SK-N-SH treated with all-trans-retinoic acid at 6 μM for 48 hours (cell line): ENCODE data around the gene CNTN4.

ENCODE experiments used
- ATAC-seq: fragments of 200-7000 bp; cut with Tn5 transposase; 3 replicates; pipeline ENCODE4 v1.9.1; 2020; ENCODE audit warnings: mild to moderate bottlenecking, moderate library complexity
- ARNTL ChIP-seq: fragments of 450-650 bp; formaldehyde crosslinking; IDR thresholded peaks from 2 replicates; pipeline ENCODE4 v1.5.0; 2020; ENCODE audit warnings: low read depth, mild to moderate bottlenecking, moderate library complexity, borderline replicate concordance
- BACH2 ChIP-seq: fragments of 250-450 bp; sonication (Bioruptor Pico); IDR thresholded peaks from 2 replicates; pipeline ENCODE4 v1.9.0; 2021; ENCODE audit warnings: mild to moderate bottlenecking, borderline replicate concordance
- CREB5 ChIP-seq: fragments of 250-450 bp; sonication (Bioruptor Pico); IDR thresholded peaks from 2 replicates; pipeline ENCODE4 v1.5.1; 2020; ENCODE audit warnings: low read depth, mild to moderate bottlenecking, moderate library complexity
- CSDC2 ChIP-seq: fragments of 250-450 bp; sonication (Bioruptor Pico); IDR thresholded peaks from 2 replicates; pipeline ENCODE4 v1.5.0; 2020; ENCODE audit warnings: mild to moderate bottlenecking, moderate library complexity
- GLIS3 ChIP-seq: fragments of 250-450 bp; sonication (Bioruptor Pico); IDR thresholded peaks from 2 replicates; pipeline ENCODE4 v1.5.0; 2020; ENCODE audit warnings: mild to moderate bottlenecking, moderate library complexity
- PPARA ChIP-seq: fragments of 250-450 bp; sonication (Bioruptor Pico); IDR thresholded peaks from 2 replicates; pipeline ENCODE4 v1.5.0; 2020; ENCODE audit warnings: mild to moderate bottlenecking, borderline replicate concordance
- RARB ChIP-seq: fragments of 250-450 bp; sonication (Bioruptor Pico); IDR thresholded peaks from 2 replicates; pipeline ENCODE4 v1.8.0; 2021; ENCODE audit warnings: mild to moderate bottlenecking, moderate library complexity
- SNAI2 ChIP-seq: fragments of 250-450 bp; sonication (Bioruptor Pico); IDR thresholded peaks from 2 replicates; pipeline ENCODE4 v1.5.0; 2020; ENCODE audit warnings: mild to moderate bottlenecking, moderate library complexity
- TCF4 ChIP-seq: fragments of 250-450 bp; sonication (Bioruptor Pico); IDR thresholded peaks from 2 replicates; pipeline ENCODE4 v1.8.0; 2021; ENCODE audit warnings: mild to moderate bottlenecking, moderate library complexity, borderline replicate concordance
- TOX ChIP-seq: fragments of 250-450 bp; sonication (Bioruptor Pico); IDR thresholded peaks from 2 replicates; pipeline ENCODE4 v1.8.0; 2021; ENCODE audit warnings: mild to moderate bottlenecking, moderate library complexity, borderline replicate concordance
- TSHZ2 ChIP-seq: fragments of 250-450 bp; sonication (Bioruptor Pico); IDR thresholded peaks from 2 replicates; pipeline ENCODE4 v1.5.0; 2020; ENCODE audit warnings: mild to moderate bottlenecking, moderate library complexity
- ZC3H10 ChIP-seq: fragments of 250-450 bp; sonication (Bioruptor Pico); IDR thresholded peaks from 2 replicates; pipeline ENCODE4 v1.5.1; 2021; ENCODE audit warnings: mild to moderate bottlenecking, moderate library complexity
- ZFP3 ChIP-seq: fragments of 250-450 bp; sonication (Bioruptor Pico); IDR thresholded peaks from 2 replicates; pipeline ENCODE4 v1.5.0; 2020; ENCODE audit warnings: mild to moderate bottlenecking, moderate library complexity
- ZFP30 ChIP-seq: fragments of 450-650 bp; formaldehyde crosslinking; IDR thresholded peaks from 2 replicates; pipeline ENCODE4 v1.5.0; 2022; ENCODE audit warnings: mild to moderate bottlenecking, moderate library complexity
- ZNF70 ChIP-seq: fragments of 450-650 bp; formaldehyde crosslinking; IDR thresholded peaks from 2 replicates; pipeline ENCODE4 v1.5.0; 2020; ENCODE audit warnings: mild to moderate bottlenecking, moderate library complexity
- ZNF8 ChIP-seq: fragments of 450-650 bp; formaldehyde crosslinking; IDR thresholded peaks from 2 replicates; pipeline ENCODE4 v1.5.0; 2020; ENCODE audit warnings: mild to moderate bottlenecking, moderate library complexity
- TF ChIP-seq, protein P1 (sequence below): fragments of 250-450 bp; sonication (Bioruptor Pico); IDR thresholded peaks from 2 replicates; pipeline ENCODE4 v1.8.0; 2020; ENCODE audit warnings: mild to moderate bottlenecking, moderate library complexity, borderline replicate concordance
- TF ChIP-seq, protein P2 (sequence below): fragments of 250-450 bp; sonication (Bioruptor Pico); IDR thresholded peaks from 2 replicates; pipeline ENCODE4 v1.5.1; 2021; ENCODE audit warnings: mild to moderate bottlenecking, moderate library complexity

CNTN4 gene

GRCh38 chr3:2283818-2284217 is 185.2 kb downstream of the CNTN4 start:
- TF ChIP-seq GLIS3 (CRISPR knock-in tag) (no peak), PPARA (CRISPR knock-in tag) (no peak), RARB (no peak), CREB5 (CRISPR knock-in tag) (no peak), ARNTL (no peak), ZFP30 (no peak), ZNF70 (CRISPR knock-in tag) (no peak), ZNF8 (CRISPR knock-in tag) (no peak), CSDC2 (CRISPR knock-in tag) (no peak)
- TF ChIP-seq, all 23 proteins: peak for 0
- no peak for ATAC-seq

GRCh38 chr3:2300938-2301337 is 202.3 kb downstream of the CNTN4 start:
- ATAC-seq: no peak

More at GRCh38 chr3:2300938-2301337, 202.3 kb downstream of the CNTN4 start:
- no peak for TF ChIP-seq TSHZ2 (CRISPR knock-in tag)
- no peak for TF ChIP-seq PPARA (CRISPR knock-in tag)
- TF ChIP-seq CREB5 (CRISPR knock-in tag): no peak
- no peak for TF ChIP-seq GLIS3 (CRISPR knock-in tag)
- no peak for TF ChIP-seq TCF4
- no peak for TF ChIP-seq RARB
- no peak for TF ChIP-seq BACH2 (CRISPR knock-in tag)
- TF ChIP-seq ZC3H10 (CRISPR knock-in tag): no peak
- TF ChIP-seq ZNF8 (CRISPR knock-in tag): no peak
- TF ChIP-seq, protein P1, sequence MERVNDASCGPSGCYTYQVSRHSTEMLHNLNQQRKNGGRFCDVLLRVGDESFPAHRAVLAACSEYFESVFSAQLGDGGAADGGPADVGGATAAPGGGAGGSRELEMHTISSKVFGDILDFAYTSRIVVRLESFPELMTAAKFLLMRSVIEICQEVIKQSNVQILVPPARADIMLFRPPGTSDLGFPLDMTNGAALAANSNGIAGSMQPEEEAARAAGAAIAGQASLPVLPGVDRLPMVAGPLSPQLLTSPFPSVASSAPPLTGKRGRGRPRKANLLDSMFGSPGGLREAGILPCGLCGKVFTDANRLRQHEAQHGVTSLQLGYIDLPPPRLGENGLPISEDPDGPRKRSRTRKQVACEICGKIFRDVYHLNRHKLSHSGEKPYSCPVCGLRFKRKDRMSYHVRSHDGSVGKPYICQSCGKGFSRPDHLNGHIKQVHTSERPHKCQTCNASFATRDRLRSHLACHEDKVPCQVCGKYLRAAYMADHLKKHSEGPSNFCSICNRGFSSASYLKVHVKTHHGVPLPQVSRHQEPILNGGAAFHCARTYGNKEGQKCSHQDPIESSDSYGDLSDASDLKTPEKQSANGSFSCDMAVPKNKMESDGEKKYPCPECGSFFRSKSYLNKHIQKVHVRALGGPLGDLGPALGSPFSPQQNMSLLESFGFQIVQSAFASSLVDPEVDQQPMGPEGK (CRISPR knock-in tag): no peak
- TF ChIP-seq ZFP3 (CRISPR knock-in tag): no peak
- TF ChIP-seq, protein P2, sequence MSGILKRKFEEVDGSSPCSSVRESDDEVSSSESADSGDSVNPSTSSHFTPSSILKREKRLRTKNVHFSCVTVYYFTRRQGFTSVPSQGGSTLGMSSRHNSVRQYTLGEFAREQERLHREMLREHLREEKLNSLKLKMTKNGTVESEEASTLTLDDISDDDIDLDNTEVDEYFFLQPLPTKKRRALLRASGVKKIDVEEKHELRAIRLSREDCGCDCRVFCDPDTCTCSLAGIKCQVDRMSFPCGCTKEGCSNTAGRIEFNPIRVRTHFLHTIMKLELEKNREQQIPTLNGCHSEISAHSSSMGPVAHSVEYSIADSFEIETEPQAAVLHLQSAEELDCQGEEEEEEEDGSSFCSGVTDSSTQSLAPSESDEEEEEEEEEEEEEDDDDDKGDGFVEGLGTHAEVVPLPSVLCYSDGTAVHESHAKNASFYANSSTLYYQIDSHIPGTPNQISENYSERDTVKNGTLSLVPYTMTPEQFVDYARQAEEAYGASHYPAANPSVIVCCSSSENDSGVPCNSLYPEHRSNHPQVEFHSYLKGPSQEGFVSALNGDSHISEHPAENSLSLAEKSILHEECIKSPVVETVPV: no peak
- no peak for TF ChIP-seq SNAI2
- TF ChIP-seq TOX (CRISPR knock-in tag): no peak
- no peak for TF ChIP-seq ZFP30
